Stimulated activated CD4-positive, alpha-beta T cell treated with anti-CD3 and anti-CD28 coated beads, Interleukin-12 subunit alpha, Interleukin-12 subunit beta, amount 100 ng/mL, for 4 hours (primary cell): ENCODE results near the gene SLC35B1.

Experiments
- DNase-seq: peaks from one replicate; pipeline ENCODE4 v3.0.0-alpha.2; 2020

SLC35B1 gene

GRCh38 chr17:49670002-49670401 lies 37.8 kb downstream of the SLC35B1 start:
- DNase-seq: no peak

- no peak for DNase-seq
Measured at GRCh38 chr17:49667854-49668253, 39.9 kb downstream of the SLC35B1 start.

GRCh38 chr17:49664706-49665211 lies 43.0 kb downstream of the SLC35B1 start:
- DNase-seq: no peak

- DNase-seq: no peak
Measured at GRCh38 chr17:49659661-49660382, 47.9 kb downstream of the SLC35B1 start.

GRCh38 chr17:49656247-49656646 lies 51.5 kb downstream of the SLC35B1 start:
- DNase-seq: no peak
